ENCODE data around the gene DCX. TPM values are rescaled to one million over a fixed set of nuclear protein-coding genes. Genes with fewer than 3 reads are reported as not detected.

DCX gene
- total and polyA plus RNA-seq, 2 experiments from 2014 or later: 0.66 to 3.0 TPM

- no peak overlapping the region for H3K27ac ChIP-seq (ENCODE audit: low read depth)
- H3K4me3 Mint-ChIP-seq: no peak overlapping the region
- H2AFZ ChIP-seq: no peak overlapping the region
- H3K27me3 Mint-ChIP-seq (ENCODE audit: insufficient read depth, low read depth, poor library complexity): no peaks in the 10 kb centered on the region
- peak; percentile 32; the same call in 1 of the 3 replicates for ATAC-seq
- H3K4me3 ChIP-seq: no peak overlapping the region
- H3K4me1 Mint-ChIP-seq: peaks cover 3% of the 10 kb centered on the region; the same call in 2 of the 3 replicates
- no peaks in the 10 kb centered on the region for H3K36me3 Mint-ChIP-seq (ENCODE audit: low read depth)
- TF ChIP-seq ZNF331 (CRISPR knock-in tag; IDR thresholded peaks at IDR 0.05; ENCODE audit: low read depth) (no peak), ZNF462 (CRISPR knock-in tag; IDR thresholded peaks at IDR 0.05) (no peak), EZH2 (IDR thresholded peaks at IDR 0.05; ENCODE audit: low read depth, unreplicated experiment) (no peak), EZH2phosphoT487 (IDR thresholded peaks at IDR 0.05; ENCODE audit: unreplicated experiment) (no peak), CREB1 (CRISPR knock-in tag; IDR thresholded peaks at IDR 0.05; ENCODE audit: low read depth) (no peak), STAT1 (IDR thresholded peaks at IDR 0.05; ENCODE audit: unreplicated experiment) (no peak), NANOG (IDR thresholded peaks at IDR 0.05; ENCODE audit: borderline replicate concordance) (no peak), ZNF114 (CRISPR knock-in tag; IDR thresholded peaks at IDR 0.05) (no peak), REST (IDR thresholded peaks at IDR 0.05; ENCODE audit: unreplicated experiment) (no peak), JUNB (IDR thresholded peaks at IDR 0.05; ENCODE audit: unreplicated experiment) (no peak), POLR2AphosphoS5 (IDR thresholded peaks at IDR 0.05; ENCODE audit: low read depth) (no peak)
- TF ChIP-seq, protein P1, sequence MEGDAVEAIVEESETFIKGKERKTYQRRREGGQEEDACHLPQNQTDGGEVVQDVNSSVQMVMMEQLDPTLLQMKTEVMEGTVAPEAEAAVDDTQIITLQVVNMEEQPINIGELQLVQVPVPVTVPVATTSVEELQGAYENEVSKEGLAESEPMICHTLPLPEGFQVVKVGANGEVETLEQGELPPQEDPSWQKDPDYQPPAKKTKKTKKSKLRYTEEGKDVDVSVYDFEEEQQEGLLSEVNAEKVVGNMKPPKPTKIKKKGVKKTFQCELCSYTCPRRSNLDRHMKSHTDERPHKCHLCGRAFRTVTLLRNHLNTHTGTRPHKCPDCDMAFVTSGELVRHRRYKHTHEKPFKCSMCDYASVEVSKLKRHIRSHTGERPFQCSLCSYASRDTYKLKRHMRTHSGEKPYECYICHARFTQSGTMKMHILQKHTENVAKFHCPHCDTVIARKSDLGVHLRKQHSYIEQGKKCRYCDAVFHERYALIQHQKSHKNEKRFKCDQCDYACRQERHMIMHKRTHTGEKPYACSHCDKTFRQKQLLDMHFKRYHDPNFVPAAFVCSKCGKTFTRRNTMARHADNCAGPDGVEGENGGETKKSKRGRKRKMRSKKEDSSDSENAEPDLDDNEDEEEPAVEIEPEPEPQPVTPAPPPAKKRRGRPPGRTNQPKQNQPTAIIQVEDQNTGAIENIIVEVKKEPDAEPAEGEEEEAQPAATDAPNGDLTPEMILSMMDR (conservative IDR thresholded peaks at IDR 0.05; ENCODE audit: low read depth in 2 of 2): no peak
- TF ChIP-seq, protein P2, sequence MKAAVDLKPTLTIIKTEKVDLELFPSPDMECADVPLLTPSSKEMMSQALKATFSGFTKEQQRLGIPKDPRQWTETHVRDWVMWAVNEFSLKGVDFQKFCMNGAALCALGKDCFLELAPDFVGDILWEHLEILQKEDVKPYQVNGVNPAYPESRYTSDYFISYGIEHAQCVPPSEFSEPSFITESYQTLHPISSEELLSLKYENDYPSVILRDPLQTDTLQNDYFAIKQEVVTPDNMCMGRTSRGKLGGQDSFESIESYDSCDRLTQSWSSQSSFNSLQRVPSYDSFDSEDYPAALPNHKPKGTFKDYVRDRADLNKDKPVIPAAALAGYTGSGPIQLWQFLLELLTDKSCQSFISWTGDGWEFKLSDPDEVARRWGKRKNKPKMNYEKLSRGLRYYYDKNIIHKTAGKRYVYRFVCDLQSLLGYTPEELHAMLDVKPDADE (IDR thresholded peaks at IDR 0.05): no peak
- no peaks in the 10 kb centered on the region for H3K27me3 ChIP-seq (ENCODE audit: insufficient read depth)
- H3K9me2 ChIP-seq (ENCODE audit: insufficient read depth): no peaks in the 10 kb centered on the region
- no peaks in the 10 kb centered on the region for H3K36me3 ChIP-seq (ENCODE audit: insufficient read depth)
- H4K20me1 ChIP-seq (replicated peaks; ENCODE audit: insufficient read depth): no peaks in the 10 kb centered on the region
- no peaks in the 10 kb centered on the region for H3F3A ChIP-seq (replicated peaks; ENCODE audit: low read depth)
- DNase-seq (ENCODE audit: low spot score): no peak
- no peak overlapping the region for H3K4me2 ChIP-seq
- H3K79me2 ChIP-seq (replicated peaks; ENCODE audit: insufficient read depth): no peaks in the 10 kb centered on the region
- H3K27ac Mint-ChIP-seq: no peak overlapping the region
- no peaks in the 10 kb centered on the region for H3K4me1 ChIP-seq (ENCODE audit: insufficient read depth)
- H3K9me3 Mint-ChIP-seq: no peaks in the 10 kb centered on the region
Measured at GRCh38 chrX:111386615-111387233, 25.3 kb downstream of the DCX start.

Measured in GM23338 (cell line).